ENCODE measurements around the gene TOX2.

DNA sequence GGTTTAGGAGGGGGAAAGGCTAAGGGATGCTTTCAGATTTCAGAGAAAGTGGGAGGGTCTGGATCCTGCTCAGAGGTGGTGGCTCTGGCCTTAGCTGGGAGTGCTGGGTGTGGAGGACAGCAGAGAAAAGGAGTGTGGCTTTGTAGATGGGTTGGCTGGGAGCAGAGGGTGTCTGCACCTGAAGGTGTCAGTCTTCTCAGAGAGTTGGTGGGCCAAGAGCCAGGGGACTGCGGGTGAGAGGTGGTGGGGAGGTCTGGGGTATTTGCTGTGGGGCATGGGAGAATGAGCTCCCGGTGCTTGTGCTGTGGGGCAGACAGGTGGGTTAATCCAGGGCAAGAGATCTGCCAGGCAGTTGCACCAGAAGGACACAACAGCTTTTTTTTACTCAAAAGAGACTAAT, 67.4 kb downstream of the TOX2 start:
- TF ChIP-seq CTCF (IDR thresholded peaks at IDR 0.05; ENCODE audit: low read depth, low read length) = no peak
- no peak for TF ChIP-seq EZH2phosphoT487 (IDR thresholded peaks at IDR 0.05; ENCODE audit: low read depth)
